Upper lobe of left lung (tissue), 6 donors: Measurements from ENCODE around the gene IGF2BP1. TPM values are rescaled to one million over a fixed set of nuclear protein-coding genes. Genes with fewer than 3 reads are reported as not detected.

Experiments
- ATAC-seq, 2 donors: fragments of 200-7000 bp; cut with Tn5 transposase; one replicate each; pipeline ENCODE4 v1.9.1; 2022; ENCODE audit warnings: mild to moderate bottlenecking in 2 of 2, moderate library complexity in 2 of 2; ENCODE audit not compliant: low FRiP score in 2 of 2
- DNase-seq, 2 donors: peaks; one replicate each; pipeline ENCODE4 v3.0.0-alpha.2; 2019 to 2020
- H3K27ac ChIP-seq, 4 donors: fragments of 200-600 bp; sonication (generic); one replicate each; pipeline ENCODE4 v1.5.1; 2016 to 2019
- H3K27me3 ChIP-seq, 4 donors: fragments of 200-600 bp; sonication (generic); one replicate each; pipeline ENCODE4 v1.5.1; 2017 to 2019
- H3K36me3 ChIP-seq, 4 donors: fragments of 200-600 bp; sonication (generic); one replicate each; pipeline ENCODE4 v1.5.1; 2016 to 2019
- H3K4me1 ChIP-seq, 4 donors: fragments of 200-600 bp; sonication (generic); one replicate each; pipeline ENCODE4 v1.5.1; 2018 to 2019
- H3K4me3 ChIP-seq, 4 donors: fragments of 200-600 bp; sonication (generic); one replicate each; pipeline ENCODE4 v1.5.1; 2017 to 2019; ENCODE audit warnings: mild to moderate bottlenecking in 2 of 4, moderate library complexity in 1 of 4
- H3K9me3 ChIP-seq, 4 donors: fragments of 200-600 bp; sonication (generic); one replicate each; pipeline ENCODE4 v1.5.1; 2018 to 2019
- CTCF ChIP-seq, 6 experiments: fragments of 450-650 bp in 4 of 6; fragments of 200-600 bp in 2 of 6; sonication (generic) in 2 of 6; IDR thresholded peaks; one replicate each; pipeline ENCODE4 v1.5.1; 2016 to 2019; ENCODE audit warnings: antibody characterized with exemption in 6 of 6
- EP300 ChIP-seq, 4 donors: sonication (generic); formaldehyde crosslinking; IDR thresholded peaks; one replicate each; pipeline ENCODE4 v1.5.1; 2017; ENCODE audit warnings: antibody characterized with exemption in 4 of 4, control low read depth in 2 of 4
- POLR2A ChIP-seq, 4 donors: fragments of 450-650 bp; IDR thresholded peaks; one replicate each; pipeline ENCODE4 v1.5.1; 2016 to 2017; ENCODE audit warnings: antibody characterized with exemption in 4 of 4, mild to moderate bottlenecking in 2 of 4
- POLR2AphosphoS5 ChIP-seq, 2 donors: sonication (generic); formaldehyde crosslinking; IDR thresholded peaks; one replicate each; pipeline ENCODE4 v1.5.1; 2017; ENCODE audit warnings: antibody characterized with exemption in 2 of 2
- WGBS, 2 donors: methylation state at CpG; one replicate each; pipeline ENCODE4 v1.1.5; 2017 to 2018; 5-methylcytosine and 5-hydroxymethylcytosine counted together
- total RNA-seq, 6 donors: library from RNA; depleted of rRNA in 4 of 6; stranded (reverse); fragments of >200 nt in 4 of 6; gene quantifications; one replicate each; pipeline versions ENCODE4 v1.1.0 to v1.2.1, GENCODE V29; 2016 to 2021
- donor health status: DM: no; HTN: no; CAD: no; lungs with moderate emphysema.
- donor health status: DM: no; HTN: yes; CAD: no; lungs with severe emphysema.

The IGF2BP1 gene
- total RNA-seq, 6 donors from 2014 or later = 1.3 to 1.4 TPM; not detected in 4

- H3K27ac ChIP-seq = no peak overlapping the region
- TF ChIP-seq CTCF (IDR thresholded peaks at IDR 0.05) (peak; percentile 32 to 63 (median 60)), POLR2A (IDR thresholded peaks at IDR 0.05) (no peak)
- WGBS, 2 donors = 41 to 49% methylated on average over 10 to 11 of the region's 11 CpGs
- H3K9me3 ChIP-seq = no peaks in the 10 kb centered on the region
- no peaks in the 10 kb centered on the region for H3K4me1 ChIP-seq
- peak in 1 of 2 donors; percentile 28 for DNase-seq
- no peak overlapping the region for H3K4me3 ChIP-seq
- peak; percentile 78 to 79 for ATAC-seq
- no peaks in the 10 kb centered on the region for H3K36me3 ChIP-seq
- H3K27me3 ChIP-seq = no peaks in the 10 kb centered on the region
Observed at GRCh38 chr17:49031965-49032928, 35.1 kb downstream of the IGF2BP1 start.

- Histone ChIP-seq H3K27ac (no peak overlapping the region), H3K36me3 (no peaks in the 10 kb centered on the region), H3K4me3 (peak overlapping the region in 1 of 4 donors; percentile 13), H3K4me1 (no peaks in the 10 kb centered on the region), H3K27me3 (no peaks in the 10 kb centered on the region), H3K9me3 (no peaks in the 10 kb centered on the region)
- peak in 1 of 2 donors; percentile 81 for DNase-seq
- no peak for TF ChIP-seq POLR2AphosphoS5 (IDR thresholded peaks at IDR 0.05)
- TF ChIP-seq POLR2A (IDR thresholded peaks at IDR 0.05) = no peak
- TF ChIP-seq CTCF (IDR thresholded peaks at IDR 0.05) = peak; percentile 47 to 72 (median 66)
- no peak for TF ChIP-seq EP300 (IDR thresholded peaks at IDR 0.05)
- WGBS, 2 donors = 84% methylated on average over 29 to 38 of the region's 42 CpGs
- peak; percentile 29 to 81 for ATAC-seq
Observed at GRCh38 chr17:49035470-49036269, 38.5 kb downstream of the IGF2BP1 start.

GRCh38 chr17:49036270-49036626 lies 39.1 kb downstream of the IGF2BP1 start:
- Histone ChIP-seq H3K27me3 (no peaks in the 10 kb centered on the region), H3K4me3 (no peak overlapping the region), H3K4me1 (no peaks in the 10 kb centered on the region), H3K9me3 (no peaks in the 10 kb centered on the region), H3K27ac (no peak overlapping the region), H3K36me3 (no peaks in the 10 kb centered on the region)
- TF ChIP-seq CTCF (IDR thresholded peaks at IDR 0.05) (peak in 1 of 6 experiments; percentile 9), POLR2A (IDR thresholded peaks at IDR 0.05) (no peak)
- DNase-seq (no peak), ATAC-seq (no peak)
- WGBS, 2 donors = 94% methylated on average over 13 of the region's 13 CpGs

- Histone ChIP-seq H3K4me1 (no peaks in the 10 kb centered on the region), H3K27me3 (no peaks in the 10 kb centered on the region), H3K9me3 (no peaks in the 10 kb centered on the region), H3K27ac (no peak overlapping the region), H3K36me3 (no peaks in the 10 kb centered on the region), H3K4me3 (no peak overlapping the region)
- ATAC-seq (no peak), DNase-seq (peak in 1 of 2 donors; percentile 53)
- TF ChIP-seq POLR2A (IDR thresholded peaks at IDR 0.05) = no peak
- no peak for TF ChIP-seq CTCF (IDR thresholded peaks at IDR 0.05)
- TF ChIP-seq POLR2AphosphoS5 (IDR thresholded peaks at IDR 0.05) = no peak
- TF ChIP-seq EP300 (IDR thresholded peaks at IDR 0.05) = no peak
- WGBS, 2 donors = 90 to 96% methylated on average over 3 to 8 of the region's 8 CpGs
Observed at GRCh38 chr17:49038138-49038537, 41.0 kb downstream of the IGF2BP1 start.
